CD4-positive, alpha-beta T cell treated with Interleukin-15 for 1 hour (primary cell): ENCODE results near the gene SLC35B2.

ENCODE experiments used
- DNase-seq: peaks from one replicate; pipeline ENCODE4 v3.0.0-alpha.2; 2020

Gene SLC35B2

GRCh38 chr6:44257025-44257752 lies at the start of gene SLC35B2:
Gene SLC35B2 (minus strand): TSS chr6:44257528. CDS start chr6:44257410, 118 bp downstream.
- peak; percentile 81 for DNase-seq

DNA sequence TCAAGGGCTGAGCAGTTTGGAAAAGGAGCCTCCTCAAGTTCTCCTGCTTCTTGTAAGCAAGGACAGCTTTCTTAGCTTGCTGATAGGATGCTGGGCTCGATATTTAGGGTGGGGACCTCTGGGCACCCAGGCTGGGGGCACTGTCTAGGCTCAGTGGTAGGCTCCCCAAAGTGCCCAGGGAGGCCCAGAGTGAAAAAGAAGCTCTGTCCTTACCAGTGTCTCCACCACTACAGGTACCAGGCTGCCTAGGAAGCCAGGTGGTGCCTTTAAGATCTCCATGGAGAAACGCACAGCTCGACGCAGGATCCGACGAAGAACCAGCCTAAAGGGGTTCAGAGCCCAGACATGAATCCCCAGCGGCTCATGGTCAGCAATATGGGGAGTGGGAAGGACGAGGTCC lies 49.4 kb upstream of the SLC35B2 start:
- DNase-seq = no peak

DNA sequence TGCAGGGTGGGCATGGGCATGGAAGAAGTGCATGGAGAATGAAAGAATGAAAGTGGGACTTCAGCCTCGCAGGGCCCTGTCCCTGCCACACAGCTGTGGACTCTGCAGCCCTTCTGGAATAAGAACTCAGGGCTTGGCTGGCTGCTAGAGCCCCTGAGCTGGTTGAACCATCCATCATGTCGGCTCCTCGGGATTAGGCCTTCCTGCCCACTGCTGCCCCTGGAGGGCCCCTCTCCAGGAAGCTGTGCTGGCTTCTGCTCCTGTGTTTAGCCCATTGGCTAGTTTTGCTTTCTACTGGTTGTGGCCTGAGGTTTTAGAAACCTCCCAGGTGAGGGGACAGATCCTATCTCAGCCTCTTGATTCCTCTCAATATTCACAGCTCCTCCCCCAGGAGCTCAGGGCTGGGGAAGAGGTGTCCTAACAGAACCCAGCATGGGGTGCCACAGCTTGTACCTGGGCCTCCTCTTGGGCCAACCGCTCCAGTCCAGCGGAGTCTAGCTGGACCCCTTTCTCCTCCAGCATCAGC lies 47.9 kb upstream of the SLC35B2 start:
- DNase-seq = no peak

GRCh38 chr6:44304282-44305199 lies 47.2 kb upstream of the SLC35B2 start:
- DNase-seq = peak; percentile 47

DNA sequence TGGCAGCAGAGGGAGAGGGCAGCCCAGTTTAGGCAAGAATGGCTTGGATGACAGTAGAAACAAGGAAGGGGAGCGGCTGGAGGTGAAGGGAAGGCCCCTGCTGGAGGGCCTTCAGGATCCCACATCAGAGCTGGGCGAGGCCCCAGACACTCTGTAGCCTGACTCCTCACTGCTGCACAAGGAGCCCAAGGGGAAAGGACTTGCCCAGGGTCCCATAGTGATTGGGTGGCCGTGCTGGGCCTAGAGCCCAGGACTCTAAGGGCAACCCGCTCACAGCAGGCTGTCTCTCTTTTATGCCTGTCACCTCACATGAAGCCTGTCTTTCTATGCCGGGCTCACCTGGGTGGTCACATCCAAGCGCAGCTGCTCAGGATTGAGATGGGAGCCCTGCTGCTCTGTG lies 46.5 kb upstream of the SLC35B2 start:
- DNase-seq = no peak

- DNase-seq = no peak
Observed at GRCh38 chr6:44302856-44303255, 45.5 kb upstream of the SLC35B2 start.

GRCh38 chr6:44301782-44302564 lies 44.6 kb upstream of the SLC35B2 start:
- no peak for DNase-seq

DNA sequence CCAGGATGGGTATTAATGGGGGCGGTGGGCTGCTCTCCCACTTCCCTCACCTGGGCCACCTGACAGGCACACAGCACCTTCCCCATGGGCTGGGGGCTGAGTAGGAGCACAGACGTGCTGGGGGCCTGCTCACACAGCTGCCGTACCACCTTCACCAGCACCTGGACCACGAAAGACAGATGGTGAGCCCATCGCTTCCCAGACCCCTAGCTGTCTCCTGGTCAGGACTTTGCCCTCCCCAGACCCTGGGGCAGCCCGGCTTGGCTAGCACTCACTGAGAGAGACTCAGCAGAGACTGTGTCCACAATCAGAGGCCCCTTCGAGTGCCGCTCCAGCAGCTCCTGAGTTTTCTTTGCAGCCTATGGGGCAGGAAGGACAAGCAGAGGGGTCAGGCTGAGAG lies 43.8 kb upstream of the SLC35B2 start:
- DNase-seq = no peak

DNA sequence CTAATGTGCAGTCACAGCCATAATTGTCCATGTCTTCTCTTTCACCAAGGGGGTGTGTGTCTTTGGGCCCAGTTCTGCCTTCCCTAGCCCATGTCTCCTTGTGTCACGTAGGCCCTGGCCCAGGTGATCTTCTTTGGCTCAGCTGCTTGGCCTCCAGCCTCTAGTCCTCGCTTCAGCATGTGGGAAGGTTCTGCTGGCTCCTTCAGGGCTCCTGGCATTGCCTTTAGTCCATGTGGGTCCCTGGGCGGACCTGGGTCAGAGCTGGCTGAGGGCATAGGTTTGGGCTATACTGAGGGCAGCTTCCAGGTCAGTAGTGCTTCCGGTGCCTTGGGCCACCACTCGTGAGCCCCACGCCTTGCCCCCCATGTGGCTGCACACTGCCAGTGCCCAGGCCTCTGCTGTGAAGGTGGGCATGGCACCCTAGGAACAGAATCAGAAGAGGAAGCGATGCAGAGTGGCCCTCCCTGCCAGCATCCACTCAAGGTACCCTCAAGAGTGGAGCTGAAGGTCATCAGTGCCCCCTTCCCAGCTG lies 43.0 kb upstream of the SLC35B2 start:
- DNase-seq = no peak

DNA sequence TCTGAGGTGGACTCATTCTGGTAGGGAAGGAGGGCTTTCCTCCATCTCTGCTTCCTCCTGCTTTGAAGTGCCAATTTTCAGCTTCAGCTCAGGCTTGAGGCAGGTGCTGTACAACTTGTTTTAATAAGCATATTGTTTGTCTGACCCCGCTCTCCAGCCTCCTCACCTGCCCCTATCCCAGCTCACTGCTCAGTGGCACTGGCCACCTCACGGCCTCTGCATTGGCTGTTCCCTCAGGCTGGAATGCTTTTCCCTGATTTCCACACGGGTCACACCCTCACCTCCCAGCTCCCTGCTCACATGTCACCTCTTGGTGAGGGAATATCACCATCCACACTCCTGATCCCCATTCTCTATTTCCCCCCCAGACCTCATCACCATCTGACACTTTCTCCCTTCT lies 41.5 kb upstream of the SLC35B2 start:
- no peak for DNase-seq

GRCh38 chr6:44298055-44298803 lies 40.9 kb upstream of the SLC35B2 start:
- DNase-seq = no peak

DNA sequence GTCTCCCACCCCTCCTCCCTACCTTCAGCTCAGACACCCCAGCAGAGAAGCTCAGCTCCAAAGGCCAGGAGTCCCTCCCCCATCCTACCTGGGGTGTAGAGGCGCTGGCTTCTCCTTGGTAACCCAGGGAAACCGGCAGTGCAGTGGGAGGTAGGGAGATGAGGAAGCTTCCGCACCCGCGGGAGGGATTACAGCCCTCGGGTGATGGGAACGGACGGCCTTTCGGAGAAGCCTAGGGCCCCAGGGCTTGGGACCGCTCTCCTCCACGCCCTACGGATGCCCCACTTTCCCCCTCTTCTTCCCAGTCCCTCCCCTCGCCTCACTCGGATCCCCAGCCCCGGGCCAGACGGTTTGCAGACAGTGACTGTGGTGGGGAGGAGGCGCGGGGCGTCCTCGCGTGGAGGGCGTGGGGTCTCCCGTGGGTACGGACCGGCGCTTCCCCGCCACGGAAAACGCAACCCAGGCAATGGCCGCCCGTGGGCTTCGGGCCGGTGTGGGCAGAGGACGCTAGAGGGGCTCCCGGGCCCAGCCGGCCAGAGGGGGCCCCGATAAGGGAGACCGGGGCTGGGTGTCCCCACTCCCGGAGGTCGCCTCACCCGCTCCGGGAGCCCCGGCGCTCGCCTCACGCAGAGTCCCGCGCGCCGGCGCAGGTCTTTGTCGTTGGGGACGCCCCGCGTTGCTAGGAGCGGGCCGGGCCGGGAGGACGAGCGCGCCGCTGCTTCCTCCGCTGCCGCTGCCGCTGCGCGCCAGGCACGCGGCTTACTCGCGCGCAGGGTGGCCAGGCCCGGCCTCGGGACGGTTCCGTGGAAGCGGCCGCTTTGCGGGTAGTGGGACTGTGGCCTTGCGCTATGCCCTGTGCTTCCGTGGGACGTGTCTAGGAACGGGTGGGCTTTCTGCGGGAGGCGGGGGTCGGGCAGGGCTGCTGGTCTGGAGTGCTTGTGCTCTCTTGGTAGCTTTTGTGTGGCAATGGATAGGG lies 40.0 kb upstream of the SLC35B2 start:
- DNase-seq = no peak

GRCh38 chr6:44294832-44295791 lies 37.8 kb upstream of the SLC35B2 start:
- no peak for DNase-seq

DNA sequence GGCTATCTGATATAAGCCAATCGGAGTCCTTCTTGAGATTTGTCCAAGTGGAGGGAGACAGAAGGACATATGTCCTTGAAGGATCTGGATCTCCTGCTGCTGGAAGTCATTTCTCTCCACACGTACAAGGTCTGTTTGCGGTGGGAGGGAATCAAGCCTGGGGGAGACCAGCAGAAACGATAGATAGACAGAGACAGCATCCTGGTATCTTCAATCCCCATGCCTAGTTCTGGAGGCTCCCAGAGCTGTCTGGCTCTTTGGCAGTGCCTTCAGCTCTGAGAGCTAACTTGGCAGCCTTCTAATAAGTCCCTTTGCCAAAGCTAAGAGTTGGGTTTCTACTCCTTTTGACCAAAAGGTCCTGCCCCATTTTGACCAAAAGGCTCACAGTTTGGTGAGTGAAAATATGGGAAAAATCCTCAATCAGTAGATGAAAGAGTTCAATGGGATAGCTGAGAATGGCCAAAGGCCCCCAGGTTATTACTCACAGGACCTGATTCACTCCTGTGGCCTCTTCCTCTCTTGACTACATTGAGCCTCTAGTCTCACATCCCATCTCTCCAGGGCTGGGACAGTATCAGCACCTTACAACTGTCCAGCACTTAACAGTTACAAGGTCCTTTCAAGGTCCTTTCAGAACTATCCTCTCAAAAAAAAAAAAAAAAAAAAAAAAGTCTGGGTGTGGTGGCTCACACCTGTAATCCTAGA lies 35.5 kb upstream of the SLC35B2 start:
- no peak for DNase-seq

GRCh38 chr6:44291841-44292240 lies 34.5 kb upstream of the SLC35B2 start:
- no peak for DNase-seq

- no peak for DNase-seq
Observed at GRCh38 chr6:44289726-44290260, 32.5 kb upstream of the SLC35B2 start.

- no peak for DNase-seq
Observed at GRCh38 chr6:44286747-44287146, 29.4 kb upstream of the SLC35B2 start.

GRCh38 chr6:44286285-44286565 lies 28.9 kb upstream of the SLC35B2 start:
- DNase-seq = no peak
